Measurements from ENCODE around the gene DDX24.

GRCh38 chr14:94075008-94075407, 6.0 kb downstream of the DDX24 start:
- TF ChIP-seq POLR2A (IDR thresholded peaks at IDR 0.05) (no peak), CTCF (IDR thresholded peaks at IDR 0.05) (no peak)

Data from body of pancreas (tissue), 4 donors.